HG02885 (cell line): ENCODE results near the gene PTPRG.
"Not testable (repeated sequence)": the region's sequence is repeated elsewhere in the genome, so short reads cannot be mapped to it uniquely, and the experiment has no call there.

Source experiments
- ATAC-seq: cut with Tn5 transposase; IDR thresholded peaks from one replicate; pipeline ENCODE4 v1.9.1; 2021; ENCODE audit warnings: mild to moderate bottlenecking; ENCODE audit not compliant: unreplicated experiment, poor library complexity

Gene PTPRG

GRCh38 chr3:62013951-62014350 is 452.6 kb downstream of the PTPRG start:
- no peak for ATAC-seq

GRCh38 chr3:62015111-62015510 is 453.7 kb downstream of the PTPRG start:
- ATAC-seq, result no peak

- ATAC-seq, result no peak
Measured at GRCh38 chr3:62019906-62020305, 458.5 kb downstream of the PTPRG start.

GRCh38 chr3:62020706-62021105 is 459.3 kb downstream of the PTPRG start:
- ATAC-seq, result no peak

- ATAC-seq, result no peak
Measured at GRCh38 chr3:62022312-62022711, 460.9 kb downstream of the PTPRG start.

- ATAC-seq, result no peak
Measured at GRCh38 chr3:62024882-62025281, 463.5 kb downstream of the PTPRG start.

GRCh38 chr3:62025913-62026312 is 464.5 kb downstream of the PTPRG start:
- ATAC-seq, result no peak

- ATAC-seq, result no peak
Measured at GRCh38 chr3:62027241-62027640, 465.9 kb downstream of the PTPRG start.

- ATAC-seq, result no peak
Measured at GRCh38 chr3:62027796-62028195, 466.4 kb downstream of the PTPRG start.

GRCh38 chr3:62028236-62028635 is 466.9 kb downstream of the PTPRG start:
- ATAC-seq, result no peak

- no peak for ATAC-seq
Measured at GRCh38 chr3:62032738-62033137, 471.4 kb downstream of the PTPRG start.

- ATAC-seq, result no peak
Measured at GRCh38 chr3:62035402-62036057, 474.2 kb downstream of the PTPRG start.

- no peak for ATAC-seq
Measured at GRCh38 chr3:62036726-62037125, 475.4 kb downstream of the PTPRG start.

- not testable (repeated sequence) for ATAC-seq
Measured at GRCh38 chr3:62038798-62039197, 477.4 kb downstream of the PTPRG start.

- no peak for ATAC-seq
Measured at GRCh38 chr3:62039586-62039985, 478.2 kb downstream of the PTPRG start.

GRCh38 chr3:62041681-62042080 is 480.3 kb downstream of the PTPRG start:
- no peak for ATAC-seq

- no peak for ATAC-seq
Measured at GRCh38 chr3:62044874-62045411, 483.6 kb downstream of the PTPRG start.

- no peak for ATAC-seq
Measured at GRCh38 chr3:62046326-62046725, 485.0 kb downstream of the PTPRG start.

GRCh38 chr3:62048577-62048976 is 487.2 kb downstream of the PTPRG start:
- no peak for ATAC-seq

- ATAC-seq, result no peak
Measured at GRCh38 chr3:62049033-62049432, 487.7 kb downstream of the PTPRG start.

- no peak for ATAC-seq
Measured at GRCh38 chr3:62051506-62051905, 490.1 kb downstream of the PTPRG start.

- ATAC-seq, result no peak
Measured at GRCh38 chr3:62052331-62052730, 491.0 kb downstream of the PTPRG start.
